Measurements from ENCODE around the gene SFI1. TPM values are rescaled to one million over a fixed set of nuclear protein-coding genes. Genes with fewer than 3 reads are reported as not detected.

Gene SFI1
- total RNA-seq, 4 donors from 2014 or later: 55.3 to 157 (median 90.1) TPM

GRCh38 chr22:31631436-31631835, 135.1 kb downstream of the SFI1 start:
- no peaks in the 10 kb centered on the region for H3K36me3 ChIP-seq
- in situ Hi-C loops (cut with MboI; ENCODE audit: low pct_ligation_motif_present in 1 of 4, low pct_unique_long_range_greater_than_20kb in 1 of 4, low sequenced_read_pairs in 3 of 4) (loop anchor here in 3 of 4 donors (5.0 to 25.0 kb wide), 3 partner anchors 67 to 144 kb away; partner anchors contain the start of genes EIF4ENIF1 (in 1 of the 3) and SFI1 (in 1 of the 3)), intact Hi-C loops (cut with DNase I; ENCODE audit: low total_unique reads) (loop anchor here (5.0 kb wide), 1 partner anchor 74 kb away; no protein-coding TSS in a partner anchor)
- 80 to 100% methylated on average over 1 to 5 of the region's 9 CpGs for WGBS, 2 donors (ENCODE audit: low coverage in 1 of 2)
- DNase-seq: no peak
- H3K4me1 ChIP-seq: peaks cover 12 to 49% (median 37%) of the 10 kb centered on the region in 4 donors
- peak overlapping the region; percentile 84 to 89 (median 87) for H3K27ac ChIP-seq
- peak overlapping the region in 1 of 4 donors; percentile 82 for H3K4me3 ChIP-seq
- H3K27me3 ChIP-seq: no peaks in the 10 kb centered on the region
- TF ChIP-seq, protein P1, sequence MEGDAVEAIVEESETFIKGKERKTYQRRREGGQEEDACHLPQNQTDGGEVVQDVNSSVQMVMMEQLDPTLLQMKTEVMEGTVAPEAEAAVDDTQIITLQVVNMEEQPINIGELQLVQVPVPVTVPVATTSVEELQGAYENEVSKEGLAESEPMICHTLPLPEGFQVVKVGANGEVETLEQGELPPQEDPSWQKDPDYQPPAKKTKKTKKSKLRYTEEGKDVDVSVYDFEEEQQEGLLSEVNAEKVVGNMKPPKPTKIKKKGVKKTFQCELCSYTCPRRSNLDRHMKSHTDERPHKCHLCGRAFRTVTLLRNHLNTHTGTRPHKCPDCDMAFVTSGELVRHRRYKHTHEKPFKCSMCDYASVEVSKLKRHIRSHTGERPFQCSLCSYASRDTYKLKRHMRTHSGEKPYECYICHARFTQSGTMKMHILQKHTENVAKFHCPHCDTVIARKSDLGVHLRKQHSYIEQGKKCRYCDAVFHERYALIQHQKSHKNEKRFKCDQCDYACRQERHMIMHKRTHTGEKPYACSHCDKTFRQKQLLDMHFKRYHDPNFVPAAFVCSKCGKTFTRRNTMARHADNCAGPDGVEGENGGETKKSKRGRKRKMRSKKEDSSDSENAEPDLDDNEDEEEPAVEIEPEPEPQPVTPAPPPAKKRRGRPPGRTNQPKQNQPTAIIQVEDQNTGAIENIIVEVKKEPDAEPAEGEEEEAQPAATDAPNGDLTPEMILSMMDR (IDR thresholded peaks at IDR 0.05): no peak
- TF ChIP-seq POLR2A (IDR thresholded peaks at IDR 0.05): no peak
- TF ChIP-seq POLR2AphosphoS5 (IDR thresholded peaks at IDR 0.05): no peak
- TF ChIP-seq EP300 (IDR thresholded peaks at IDR 0.05; ENCODE audit: low read depth): no peak
- H3K9me3 ChIP-seq: no peaks in the 10 kb centered on the region

DNA sequence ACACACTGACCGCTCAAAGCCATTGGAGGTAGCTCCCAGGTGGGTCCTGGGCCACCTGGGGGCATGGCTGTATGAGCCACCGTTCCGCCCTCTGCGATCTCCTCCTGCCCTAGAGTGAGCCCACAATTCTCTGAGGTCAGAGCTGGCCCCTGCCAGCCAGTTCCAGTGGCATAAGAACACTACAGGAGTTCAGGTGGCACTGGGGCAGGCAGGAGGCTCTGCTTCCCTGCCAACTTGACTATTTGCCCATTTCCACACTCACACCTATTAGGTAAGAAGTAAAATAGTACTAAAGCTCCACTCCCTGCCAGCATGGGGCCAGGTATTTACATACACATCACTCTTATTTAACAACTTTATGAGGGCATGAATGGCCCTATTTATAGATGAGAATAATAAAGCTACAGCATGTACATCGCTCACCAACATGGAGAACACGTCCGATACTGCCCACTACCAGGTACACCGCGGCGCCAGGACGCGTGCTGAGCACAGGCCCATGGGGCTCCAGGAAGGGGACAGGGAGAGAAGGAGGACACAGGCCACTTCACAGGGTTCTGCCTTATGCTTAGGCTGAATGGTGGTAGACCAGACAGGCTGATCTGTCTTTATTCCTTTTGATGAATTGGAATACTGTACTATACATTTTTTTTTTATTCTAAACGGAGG, 139.4 kb downstream of the SFI1 start:
- no peak overlapping the region for H3K4me3 ChIP-seq
- no peaks in the 10 kb centered on the region for H3K27me3 ChIP-seq
- H3K27ac ChIP-seq: peak overlapping the region in 2 of 4 donors; percentile 0 to 14
- in situ Hi-C loops (cut with MboI; ENCODE audit: low pct_ligation_motif_present in 1 of 4, low pct_unique_long_range_greater_than_20kb in 1 of 4, low sequenced_read_pairs in 3 of 4): loop anchor here in 3 of 4 donors (5.0 to 25.0 kb wide), 3 partner anchors 71 to 148 kb away; partner anchors contain the start of genes EIF4ENIF1 (in 1 of the 3) and SFI1 (in 1 of the 3)
- 51 to 81% methylated on average over 4 to 13 of the region's 13 CpGs for WGBS, 2 donors (ENCODE audit: low coverage in 1 of 2)
- DNase-seq: no peak
- TF ChIP-seq POLR2AphosphoS5 (IDR thresholded peaks at IDR 0.05) (no peak), EP300 (IDR thresholded peaks at IDR 0.05; ENCODE audit: low read depth) (no peak), POLR2A (IDR thresholded peaks at IDR 0.05) (no peak)
- TF ChIP-seq, protein P1 (IDR thresholded peaks at IDR 0.05): no peak
- intact Hi-C loops (cut with DNase I; ENCODE audit: low total_unique reads): no loop called here
- no peaks in the 10 kb centered on the region for H3K36me3 ChIP-seq
- no peaks in the 10 kb centered on the region for H3K9me3 ChIP-seq
- peaks cover 0 to 34% (median 28%) of the 10 kb centered on the region in 4 donors for H3K4me1 ChIP-seq

GRCh38 chr22:31637447-31637890, 141.1 kb downstream of the SFI1 start:
- Histone ChIP-seq H3K36me3 (no peaks in the 10 kb centered on the region), H3K27ac (peak overlapping the region; percentile 55 to 63 (median 56)), H3K4me3 (peak overlapping the region in 1 of 4 donors; percentile 3), H3K4me1 (peaks cover 0 to 34% (median 20%) of the 10 kb centered on the region in 4 donors), H3K9me3 (no peaks in the 10 kb centered on the region), H3K27me3 (no peaks in the 10 kb centered on the region)
- in situ Hi-C loops (cut with MboI; ENCODE audit: low pct_ligation_motif_present in 1 of 4, low pct_unique_long_range_greater_than_20kb in 1 of 4, low sequenced_read_pairs in 3 of 4): loop anchor here in 3 of 4 donors (5.0 to 25.0 kb wide), 3 partner anchors 73 to 150 kb away; partner anchors contain the start of genes EIF4ENIF1 (in 1 of the 3) and SFI1 (in 1 of the 3)
- 59 to 75% methylated on average over 6 to 10 of the region's 10 CpGs for WGBS, 2 donors (ENCODE audit: low coverage in 1 of 2)
- TF ChIP-seq POLR2A (IDR thresholded peaks at IDR 0.05) (no peak), POLR2AphosphoS5 (IDR thresholded peaks at IDR 0.05) (peak in 1 of 3 donors; percentile 36), EP300 (IDR thresholded peaks at IDR 0.05; ENCODE audit: low read depth) (no peak)
- TF ChIP-seq, protein P1 (IDR thresholded peaks at IDR 0.05): no peak
- intact Hi-C loops (cut with DNase I; ENCODE audit: low total_unique reads): no loop called here
- no peak for DNase-seq

DNA sequence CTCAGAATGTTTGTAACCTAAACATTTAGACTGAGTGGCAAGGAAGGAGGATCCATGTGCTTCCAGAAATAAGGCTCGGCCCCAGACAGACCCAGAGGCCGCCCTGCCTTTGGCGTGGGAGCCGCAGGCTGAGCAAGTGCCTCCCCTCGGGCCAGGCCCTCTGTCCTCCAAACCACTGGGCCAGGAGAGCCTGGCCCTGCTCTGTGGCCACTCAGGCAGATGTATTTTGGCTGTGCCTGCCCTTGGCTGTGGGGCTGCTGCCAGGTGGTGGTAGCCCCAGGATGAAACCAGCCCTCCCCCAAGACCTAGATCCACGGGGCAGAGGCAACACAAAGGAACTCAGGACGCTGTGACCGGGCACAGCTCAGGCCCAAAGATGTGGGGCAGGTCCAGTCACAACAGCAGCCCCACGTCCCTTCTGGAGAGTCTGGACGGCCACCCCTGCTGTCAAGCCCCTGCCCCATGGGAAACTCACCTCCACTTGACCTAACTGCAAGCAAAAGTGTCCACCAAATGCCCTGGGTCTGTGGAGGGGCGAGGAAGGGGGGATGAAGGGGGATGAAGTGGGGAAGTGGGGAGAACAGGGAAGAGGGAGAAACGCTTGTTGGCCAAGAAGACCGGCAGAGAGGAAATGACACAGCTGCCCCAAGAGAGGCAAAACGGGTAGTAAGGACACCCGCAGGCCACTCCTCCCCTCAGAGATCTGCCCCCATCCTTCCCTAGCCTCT, 141.7 kb downstream of the SFI1 start:
- peaks cover 0 to 34% (median 20%) of the 10 kb centered on the region in 4 donors for H3K4me1 ChIP-seq
- TF ChIP-seq, protein P1 (IDR thresholded peaks at IDR 0.05): no peak
- TF ChIP-seq EP300 (IDR thresholded peaks at IDR 0.05; ENCODE audit: low read depth) (no peak), POLR2A (IDR thresholded peaks at IDR 0.05) (no peak), POLR2AphosphoS5 (IDR thresholded peaks at IDR 0.05) (no peak)
- H3K36me3 ChIP-seq: no peaks in the 10 kb centered on the region
- WGBS, 2 donors (ENCODE audit: low coverage in 1 of 2): 63 to 70% methylated on average over 2 to 15 of the region's 15 CpGs
- H3K4me3 ChIP-seq: peak overlapping the region in 2 of 4 donors; percentile 3 to 16
- H3K27me3 ChIP-seq: no peaks in the 10 kb centered on the region
- peak; percentile 52 for DNase-seq
- intact Hi-C loops (cut with DNase I; ENCODE audit: low total_unique reads) (no loop called here), in situ Hi-C loops (cut with MboI; ENCODE audit: low pct_ligation_motif_present in 1 of 4, low pct_unique_long_range_greater_than_20kb in 1 of 4, low sequenced_read_pairs in 3 of 4) (loop anchor here in 3 of 4 donors (5.0 to 25.0 kb wide), 3 partner anchors 73 to 151 kb away; partner anchors contain the start of genes EIF4ENIF1 (in 1 of the 3) and SFI1 (in 1 of the 3))
- H3K9me3 ChIP-seq: no peaks in the 10 kb centered on the region
- peak overlapping the region; percentile 55 to 63 (median 56) for H3K27ac ChIP-seq

Measured in transverse colon (tissue), 4 donors.